ENCODE data around the gene TM2D1.

The TM2D1 gene

DNA sequence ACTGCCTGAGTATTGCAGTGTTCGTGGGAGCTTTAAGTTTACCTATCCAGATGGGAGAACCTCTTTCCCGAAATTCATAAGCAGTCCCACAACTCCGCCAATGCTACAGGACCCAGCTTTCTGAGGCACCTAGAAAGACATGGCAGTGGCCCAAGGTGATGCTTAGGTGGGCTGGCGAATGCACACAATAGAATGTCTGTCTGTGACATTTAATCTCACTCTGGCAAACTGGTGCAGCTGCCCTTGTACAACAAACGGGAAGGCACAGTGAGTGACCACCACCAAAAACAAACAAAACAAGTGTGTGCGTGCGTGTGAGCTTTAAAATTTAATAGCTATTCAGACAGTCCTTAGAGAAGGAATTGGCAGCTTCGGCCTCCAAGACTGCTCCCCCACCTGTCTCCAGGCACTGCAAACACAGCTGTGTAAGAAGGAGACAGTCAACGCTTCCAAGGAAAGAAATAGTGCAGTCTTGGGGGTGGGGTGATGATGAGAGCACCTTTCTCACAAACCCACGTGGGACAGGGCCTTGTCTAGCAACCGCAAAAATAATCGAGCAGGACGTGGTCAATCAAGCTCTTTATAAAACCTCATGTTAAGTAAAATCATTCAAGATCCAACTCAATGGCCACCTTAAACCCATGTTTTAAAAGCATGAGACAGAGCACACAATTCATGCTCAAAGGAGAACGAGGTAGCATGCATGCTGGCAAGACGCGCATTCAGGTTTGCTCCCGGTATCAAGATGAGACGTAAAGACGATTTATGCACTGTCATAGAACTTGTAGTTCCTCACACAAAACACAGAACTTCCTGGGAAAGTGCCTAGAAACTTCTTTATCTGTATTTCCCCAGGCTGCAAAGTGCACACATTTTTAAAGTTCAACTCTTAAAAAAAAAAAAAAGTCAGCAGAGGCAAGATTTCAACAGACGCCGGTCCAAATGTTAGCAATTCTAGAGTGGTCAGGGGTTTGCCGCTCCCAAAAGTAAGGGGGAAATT lies 84.1 kb downstream of the TM2D1 start:
- TF ChIP-seq ZFP30 (CRISPR knock-in tag; IDR thresholded peaks at IDR 0.05): no peak
- no peak for TF ChIP-seq GLIS3 (CRISPR knock-in tag; IDR thresholded peaks at IDR 0.05)
- TF ChIP-seq, protein P1, sequence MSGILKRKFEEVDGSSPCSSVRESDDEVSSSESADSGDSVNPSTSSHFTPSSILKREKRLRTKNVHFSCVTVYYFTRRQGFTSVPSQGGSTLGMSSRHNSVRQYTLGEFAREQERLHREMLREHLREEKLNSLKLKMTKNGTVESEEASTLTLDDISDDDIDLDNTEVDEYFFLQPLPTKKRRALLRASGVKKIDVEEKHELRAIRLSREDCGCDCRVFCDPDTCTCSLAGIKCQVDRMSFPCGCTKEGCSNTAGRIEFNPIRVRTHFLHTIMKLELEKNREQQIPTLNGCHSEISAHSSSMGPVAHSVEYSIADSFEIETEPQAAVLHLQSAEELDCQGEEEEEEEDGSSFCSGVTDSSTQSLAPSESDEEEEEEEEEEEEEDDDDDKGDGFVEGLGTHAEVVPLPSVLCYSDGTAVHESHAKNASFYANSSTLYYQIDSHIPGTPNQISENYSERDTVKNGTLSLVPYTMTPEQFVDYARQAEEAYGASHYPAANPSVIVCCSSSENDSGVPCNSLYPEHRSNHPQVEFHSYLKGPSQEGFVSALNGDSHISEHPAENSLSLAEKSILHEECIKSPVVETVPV (CRISPR knock-in tag; IDR thresholded peaks at IDR 0.05): no peak
- no peak for TF ChIP-seq SNAI2 (CRISPR knock-in tag; IDR thresholded peaks at IDR 0.05)
- no peak for TF ChIP-seq ARNTL (CRISPR knock-in tag; IDR thresholded peaks at IDR 0.05; ENCODE audit: borderline replicate concordance, low read depth)
- ATAC-seq: no peak

DNA sequence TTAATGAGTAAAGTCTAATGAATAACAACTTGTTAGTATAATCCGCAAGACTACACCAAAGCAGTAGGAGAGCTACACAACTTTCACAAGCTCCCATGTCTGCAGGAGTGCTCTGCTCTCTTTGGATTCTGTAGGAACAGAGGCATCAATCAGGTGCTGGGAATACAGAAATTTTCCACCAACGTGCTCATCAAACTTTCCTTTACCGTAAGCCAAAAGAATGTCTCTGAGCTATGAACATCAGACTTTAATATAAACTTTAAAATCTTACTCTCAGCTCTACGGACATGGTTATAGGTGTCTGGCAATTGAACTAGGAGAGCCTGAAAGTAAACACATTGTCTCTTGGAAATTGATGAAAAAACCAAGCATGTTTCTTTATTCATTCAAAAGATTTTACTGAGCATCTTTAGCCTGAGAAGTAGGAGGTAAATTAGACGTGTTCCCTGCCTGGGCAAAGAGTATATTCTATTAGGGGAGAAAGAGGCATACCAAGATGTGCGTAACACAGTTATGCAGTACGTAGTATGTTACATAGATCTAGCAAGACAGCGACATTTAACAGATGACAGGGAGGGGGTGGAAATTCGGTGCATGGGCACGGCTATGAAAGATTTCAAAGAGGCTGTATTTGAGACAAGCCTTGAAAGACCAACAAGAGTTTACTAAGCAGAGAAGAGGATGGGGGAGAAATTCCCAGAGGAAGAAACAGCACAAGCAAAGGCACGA lies 85.2 kb downstream of the TM2D1 start:
- ATAC-seq: no peak
- TF ChIP-seq ISL1 (CRISPR knock-in tag; IDR thresholded peaks at IDR 0.05): no peak
- TF ChIP-seq, protein P2, sequence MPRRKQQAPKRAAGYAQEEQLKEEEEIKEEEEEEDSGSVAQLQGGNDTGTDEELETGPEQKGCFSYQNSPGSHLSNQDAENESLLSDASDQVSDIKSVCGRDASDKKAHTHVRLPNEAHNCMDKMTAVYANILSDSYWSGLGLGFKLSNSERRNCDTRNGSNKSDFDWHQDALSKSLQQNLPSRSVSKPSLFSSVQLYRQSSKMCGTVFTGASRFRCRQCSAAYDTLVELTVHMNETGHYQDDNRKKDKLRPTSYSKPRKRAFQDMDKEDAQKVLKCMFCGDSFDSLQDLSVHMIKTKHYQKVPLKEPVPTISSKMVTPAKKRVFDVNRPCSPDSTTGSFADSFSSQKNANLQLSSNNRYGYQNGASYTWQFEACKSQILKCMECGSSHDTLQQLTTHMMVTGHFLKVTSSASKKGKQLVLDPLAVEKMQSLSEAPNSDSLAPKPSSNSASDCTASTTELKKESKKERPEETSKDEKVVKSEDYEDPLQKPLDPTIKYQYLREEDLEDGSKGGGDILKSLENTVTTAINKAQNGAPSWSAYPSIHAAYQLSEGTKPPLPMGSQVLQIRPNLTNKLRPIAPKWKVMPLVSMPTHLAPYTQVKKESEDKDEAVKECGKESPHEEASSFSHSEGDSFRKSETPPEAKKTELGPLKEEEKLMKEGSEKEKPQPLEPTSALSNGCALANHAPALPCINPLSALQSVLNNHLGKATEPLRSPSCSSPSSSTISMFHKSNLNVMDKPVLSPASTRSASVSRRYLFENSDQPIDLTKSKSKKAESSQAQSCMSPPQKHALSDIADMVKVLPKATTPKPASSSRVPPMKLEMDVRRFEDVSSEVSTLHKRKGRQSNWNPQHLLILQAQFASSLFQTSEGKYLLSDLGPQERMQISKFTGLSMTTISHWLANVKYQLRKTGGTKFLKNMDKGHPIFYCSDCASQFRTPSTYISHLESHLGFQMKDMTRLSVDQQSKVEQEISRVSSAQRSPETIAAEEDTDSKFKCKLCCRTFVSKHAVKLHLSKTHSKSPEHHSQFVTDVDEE (CRISPR knock-in tag; IDR thresholded peaks at IDR 0.05): no peak
- no peak for TF ChIP-seq PPARA (CRISPR knock-in tag; IDR thresholded peaks at IDR 0.05; ENCODE audit: borderline replicate concordance)
- TF ChIP-seq ESRRG (CRISPR knock-in tag; IDR thresholded peaks at IDR 0.05): no peak
- no peak for TF ChIP-seq TOX (CRISPR knock-in tag; IDR thresholded peaks at IDR 0.05; ENCODE audit: borderline replicate concordance)
- TF ChIP-seq RARB (CRISPR knock-in tag; IDR thresholded peaks at IDR 0.05): no peak
- no peak for TF ChIP-seq SNAI2 (CRISPR knock-in tag; IDR thresholded peaks at IDR 0.05)
- TF ChIP-seq ZNF70 (CRISPR knock-in tag; IDR thresholded peaks at IDR 0.05): no peak
- TF ChIP-seq ZC3H10 (CRISPR knock-in tag; IDR thresholded peaks at IDR 0.05): no peak
- TF ChIP-seq ZNF8 (CRISPR knock-in tag; IDR thresholded peaks at IDR 0.05): no peak

DNA sequence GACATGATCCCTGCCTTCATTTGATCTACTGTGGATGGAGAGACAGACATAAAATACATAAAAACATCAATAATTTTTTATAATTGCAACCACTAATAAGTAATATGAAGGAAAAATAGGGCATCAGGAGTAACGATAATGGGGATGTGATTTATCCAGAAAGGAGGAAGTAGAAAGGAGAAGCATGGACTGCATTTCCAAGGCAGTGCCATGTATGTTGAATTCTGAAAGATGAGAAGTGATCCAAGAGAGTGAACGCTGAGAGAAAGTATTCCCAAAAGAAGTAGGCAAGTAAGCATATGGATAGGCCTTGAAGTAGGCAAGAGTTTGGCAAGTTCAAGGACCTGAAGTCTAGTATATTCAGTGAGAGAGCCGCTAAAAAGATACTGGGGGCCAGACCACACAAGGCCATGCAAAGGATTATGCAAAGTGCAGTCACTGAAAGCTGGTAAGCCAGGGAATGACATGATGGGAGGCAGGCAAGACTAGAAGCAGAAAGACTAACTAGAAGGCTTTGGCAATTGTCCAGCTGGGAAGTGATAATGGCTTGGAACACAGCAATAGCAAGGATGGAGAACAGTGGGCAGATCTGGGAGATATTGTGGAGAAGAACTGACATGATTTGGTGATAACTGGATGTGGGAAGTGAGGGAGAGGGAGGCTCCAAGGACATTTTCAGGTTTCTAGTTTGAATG lies 85.9 kb downstream of the TM2D1 start:
- TF ChIP-seq ZNF70 (CRISPR knock-in tag; IDR thresholded peaks at IDR 0.05): no peak
- ATAC-seq: no peak

DNA sequence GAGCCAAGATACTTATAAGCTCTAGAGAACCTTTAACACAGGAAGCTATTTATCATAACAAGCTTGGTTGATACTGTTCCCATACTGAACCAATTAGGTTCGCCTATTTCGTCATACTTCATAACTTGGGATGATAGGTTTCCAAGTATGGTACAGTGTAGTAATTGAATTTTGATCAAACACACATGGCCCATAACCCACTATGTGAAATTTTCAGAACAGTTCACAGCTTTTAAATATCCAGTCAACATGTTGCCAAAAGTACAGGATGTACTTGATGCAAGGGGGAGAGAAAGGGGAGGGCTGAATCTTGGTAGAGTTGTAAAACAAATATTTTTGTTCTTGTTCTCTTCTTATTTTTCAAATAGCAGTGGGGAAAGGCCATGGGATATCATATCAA lies 86.6 kb downstream of the TM2D1 start:
- peak; percentile 67 for ATAC-seq
- TF ChIP-seq, protein P3, sequence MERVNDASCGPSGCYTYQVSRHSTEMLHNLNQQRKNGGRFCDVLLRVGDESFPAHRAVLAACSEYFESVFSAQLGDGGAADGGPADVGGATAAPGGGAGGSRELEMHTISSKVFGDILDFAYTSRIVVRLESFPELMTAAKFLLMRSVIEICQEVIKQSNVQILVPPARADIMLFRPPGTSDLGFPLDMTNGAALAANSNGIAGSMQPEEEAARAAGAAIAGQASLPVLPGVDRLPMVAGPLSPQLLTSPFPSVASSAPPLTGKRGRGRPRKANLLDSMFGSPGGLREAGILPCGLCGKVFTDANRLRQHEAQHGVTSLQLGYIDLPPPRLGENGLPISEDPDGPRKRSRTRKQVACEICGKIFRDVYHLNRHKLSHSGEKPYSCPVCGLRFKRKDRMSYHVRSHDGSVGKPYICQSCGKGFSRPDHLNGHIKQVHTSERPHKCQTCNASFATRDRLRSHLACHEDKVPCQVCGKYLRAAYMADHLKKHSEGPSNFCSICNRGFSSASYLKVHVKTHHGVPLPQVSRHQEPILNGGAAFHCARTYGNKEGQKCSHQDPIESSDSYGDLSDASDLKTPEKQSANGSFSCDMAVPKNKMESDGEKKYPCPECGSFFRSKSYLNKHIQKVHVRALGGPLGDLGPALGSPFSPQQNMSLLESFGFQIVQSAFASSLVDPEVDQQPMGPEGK (CRISPR knock-in tag; IDR thresholded peaks at IDR 0.05; ENCODE audit: borderline replicate concordance): no peak
- no peak for TF ChIP-seq ZC3H10 (CRISPR knock-in tag; IDR thresholded peaks at IDR 0.05)
- TF ChIP-seq, protein P4, sequence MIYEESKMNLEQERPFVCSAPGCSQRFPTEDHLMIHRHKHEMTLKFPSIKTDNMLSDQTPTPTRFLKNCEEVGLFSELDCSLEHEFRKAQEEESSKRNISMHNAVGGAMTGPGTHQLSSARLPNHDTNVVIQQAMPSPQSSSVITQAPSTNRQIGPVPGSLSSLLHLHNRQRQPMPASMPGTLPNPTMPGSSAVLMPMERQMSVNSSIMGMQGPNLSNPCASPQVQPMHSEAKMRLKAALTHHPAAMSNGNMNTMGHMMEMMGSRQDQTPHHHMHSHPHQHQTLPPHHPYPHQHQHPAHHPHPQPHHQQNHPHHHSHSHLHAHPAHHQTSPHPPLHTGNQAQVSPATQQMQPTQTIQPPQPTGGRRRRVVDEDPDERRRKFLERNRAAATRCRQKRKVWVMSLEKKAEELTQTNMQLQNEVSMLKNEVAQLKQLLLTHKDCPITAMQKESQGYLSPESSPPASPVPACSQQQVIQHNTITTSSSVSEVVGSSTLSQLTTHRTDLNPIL (CRISPR knock-in tag; IDR thresholded peaks at IDR 0.05; ENCODE audit: low read depth): no peak
- no peak for TF ChIP-seq ESRRG (CRISPR knock-in tag; IDR thresholded peaks at IDR 0.05)
- TF ChIP-seq ZFP30 (CRISPR knock-in tag; IDR thresholded peaks at IDR 0.05): no peak
- TF ChIP-seq, protein P1 (CRISPR knock-in tag; IDR thresholded peaks at IDR 0.05): no peak
- no peak for TF ChIP-seq ZNF8 (CRISPR knock-in tag; IDR thresholded peaks at IDR 0.05)
- TF ChIP-seq ZFP3 (CRISPR knock-in tag; IDR thresholded peaks at IDR 0.05): no peak
- no peak for TF ChIP-seq ARNTL (CRISPR knock-in tag; IDR thresholded peaks at IDR 0.05; ENCODE audit: borderline replicate concordance, low read depth)
- TF ChIP-seq, protein P2 (CRISPR knock-in tag; IDR thresholded peaks at IDR 0.05): no peak
- no peak for TF ChIP-seq ZNF70 (CRISPR knock-in tag; IDR thresholded peaks at IDR 0.05)
- no peak for TF ChIP-seq GLIS3 (CRISPR knock-in tag; IDR thresholded peaks at IDR 0.05)
- TF ChIP-seq OSR1 (CRISPR knock-in tag; IDR thresholded peaks at IDR 0.05): no peak
